Right atrium auricular region (tissue), 2 donors: ENCODE results near the gene RCSD1. TPM values are rescaled to one million over a fixed set of nuclear protein-coding genes. Genes with fewer than 3 reads are reported as not detected.

Experiments
- DNase-seq: peaks from one replicate; pipeline ENCODE4 v3.0.0-alpha.2; 2019; ENCODE audit warnings: low spot score
- H3K27ac ChIP-seq, 2 donors: fragments of 200-600 bp; sonication (generic); 1 replicate in 1 of 2; 2 replicates in 1 of 2; pipeline ENCODE4 v1.5.1; 2016 to 2019
- H3K27me3 ChIP-seq, 2 donors: fragments of 200-600 bp; sonication (generic); one replicate each; pipeline versions ENCODE4 v1.5.1 to v1.6.0; 2017 to 2019
- H3K36me3 ChIP-seq: fragments of 200-600 bp; sonication (generic); one replicate; pipeline ENCODE4 v1.5.1; 2016
- H3K4me1 ChIP-seq, 2 donors: fragments of 200-600 bp; sonication (generic); one replicate each; pipeline versions ENCODE4 v1.5.1 to v1.6.0; 2017 to 2019
- H3K4me3 ChIP-seq, 2 donors: fragments of 200-600 bp; sonication (generic); 1 replicate in 1 of 2; 2 replicates in 1 of 2; pipeline ENCODE4 v1.5.1; 2017 to 2019; ENCODE audit warnings: mild to moderate bottlenecking in 1 of 2, moderate library complexity in 1 of 2
- H3K9me3 ChIP-seq, 2 donors: fragments of 200-600 bp; sonication (generic); one replicate each; pipeline ENCODE4 v1.5.1; 2019
- CTCF ChIP-seq, 2 donors: fragments of 200-600 bp; sonication (generic); IDR thresholded peaks; one replicate each; pipeline ENCODE4 v1.5.1; 2019; ENCODE audit warnings: antibody characterized with exemption in 2 of 2
- total RNA-seq, 2 donors: library from RNA; depleted of rRNA; stranded (reverse); fragments of >200 nt; gene quantifications; one replicate each; pipeline ENCODE4 v1.1.0, GENCODE V29; 2016

RCSD1 gene
- total RNA-seq, 2 donors from 2014 or later, result 26.5 to 39.3 TPM

- no peaks in the 10 kb centered on the region for H3K27me3 ChIP-seq
- DNase-seq, result no peak
- no peaks in the 10 kb centered on the region for H3K36me3 ChIP-seq
- TF ChIP-seq CTCF (IDR thresholded peaks at IDR 0.05), result no peak
- H3K27ac ChIP-seq, result no peak overlapping the region
- no peak overlapping the region for H3K4me3 ChIP-seq
- no peaks in the 10 kb centered on the region for H3K9me3 ChIP-seq
- H3K4me1 ChIP-seq, result peaks cover 0 to 19% of the 10 kb centered on the region in 2 donors
Measured at GRCh38 chr1:167620002-167620401, 10.0 kb upstream of the RCSD1 start.

- no peak for TF ChIP-seq CTCF (IDR thresholded peaks at IDR 0.05)
- Histone ChIP-seq H3K9me3 (no peaks in the 10 kb centered on the region), H3K27ac (no peak overlapping the region), H3K36me3 (no peaks in the 10 kb centered on the region), H3K4me1 (peaks cover 0 to 13% of the 10 kb centered on the region in 2 donors), H3K4me3 (no peak overlapping the region), H3K27me3 (no peaks in the 10 kb centered on the region)
- DNase-seq, result no peak
Measured at GRCh38 chr1:167621780-167622313, 8.2 kb upstream of the RCSD1 start.

- Histone ChIP-seq H3K27ac (no peak overlapping the region), H3K9me3 (no peaks in the 10 kb centered on the region), H3K4me1 (peaks cover 0 to 17% of the 10 kb centered on the region in 2 donors), H3K27me3 (no peaks in the 10 kb centered on the region), H3K4me3 (no peak overlapping the region), H3K36me3 (no peaks in the 10 kb centered on the region)
- TF ChIP-seq CTCF (IDR thresholded peaks at IDR 0.05), result no peak
- DNase-seq, result no peak
Measured at GRCh38 chr1:167623951-167624350, 6.1 kb upstream of the RCSD1 start.

- no peak for TF ChIP-seq CTCF (IDR thresholded peaks at IDR 0.05)
- Histone ChIP-seq H3K27ac (no peak overlapping the region), H3K4me1 (peaks cover 0 to 26% of the 10 kb centered on the region in 2 donors), H3K9me3 (no peaks in the 10 kb centered on the region), H3K36me3 (no peaks in the 10 kb centered on the region), H3K27me3 (no peaks in the 10 kb centered on the region), H3K4me3 (no peak overlapping the region)
- no peak for DNase-seq
Measured at GRCh38 chr1:167625040-167625823, 4.8 kb upstream of the RCSD1 start.

GRCh38 chr1:167627615-167627864 lies 2.5 kb upstream of the RCSD1 start:
- H3K4me1 ChIP-seq, result peaks cover 0 to 44% of the 10 kb centered on the region in 2 donors
- no peaks in the 10 kb centered on the region for H3K36me3 ChIP-seq
- H3K27ac ChIP-seq, result peak overlapping the region; percentile 92 to 96
- DNase-seq, result no peak
- no peaks in the 10 kb centered on the region for H3K27me3 ChIP-seq
- H3K4me3 ChIP-seq, result no peak overlapping the region
- H3K9me3 ChIP-seq, result no peaks in the 10 kb centered on the region
- TF ChIP-seq CTCF (IDR thresholded peaks at IDR 0.05), result no peak
